ENCODE measurements around the gene DOLK. TPM values are rescaled to one million over a fixed set of nuclear protein-coding genes. Genes with fewer than 3 reads are reported as not detected.

Gene DOLK
- total RNA-seq, 1 donor = 8.1 TPM

GRCh38 chr9:128903079-128903461 is 44.3 kb downstream of the DOLK start:
- no peaks in the 10 kb centered on the region for H3K27me3 ChIP-seq (ENCODE audit: insufficient read depth, low read length)
- H3K4me3 ChIP-seq (ENCODE audit: low read length) = no peak overlapping the region
- H3K4me1 ChIP-seq (ENCODE audit: insufficient read depth, low read length) = peaks cover 58% of the 10 kb centered on the region
- no peaks in the 10 kb centered on the region for H3K9me3 ChIP-seq (ENCODE audit: low read depth, low read length)

GRCh38 chr9:128902351-128903078 is 44.9 kb downstream of the DOLK start:
- Histone ChIP-seq H3K4me3 (ENCODE audit: low read length) (no peak overlapping the region), H3K9me3 (ENCODE audit: low read depth, low read length) (no peaks in the 10 kb centered on the region), H3K27me3 (ENCODE audit: insufficient read depth, low read length) (no peaks in the 10 kb centered on the region), H3K4me1 (ENCODE audit: insufficient read depth, low read length) (peaks cover 64% of the 10 kb centered on the region)

- no peaks in the 10 kb centered on the region for H3K27me3 ChIP-seq (ENCODE audit: insufficient read depth, low read length)
- no peak overlapping the region for H3K4me3 ChIP-seq (ENCODE audit: low read length)
- H3K9me3 ChIP-seq (ENCODE audit: low read depth, low read length) = no peaks in the 10 kb centered on the region
- peaks cover 65% of the 10 kb centered on the region for H3K4me1 ChIP-seq (ENCODE audit: insufficient read depth, low read length)
These were observed 45.6 kb downstream of the DOLK start for GRCh38 chr9:128901822-128902221.

GRCh38 chr9:128901379-128901778 is 46.0 kb downstream of the DOLK start:
- H3K4me3 ChIP-seq (ENCODE audit: low read length) = no peak overlapping the region
- no peaks in the 10 kb centered on the region for H3K27me3 ChIP-seq (ENCODE audit: insufficient read depth, low read length)
- H3K9me3 ChIP-seq (ENCODE audit: low read depth, low read length) = no peaks in the 10 kb centered on the region
- peaks cover 65% of the 10 kb centered on the region for H3K4me1 ChIP-seq (ENCODE audit: insufficient read depth, low read length)

- Histone ChIP-seq H3K4me1 (ENCODE audit: insufficient read depth, low read length) (peaks cover 75% of the 10 kb centered on the region), H3K27me3 (ENCODE audit: insufficient read depth, low read length) (no peaks in the 10 kb centered on the region), H3K4me3 (ENCODE audit: low read length) (no peak overlapping the region), H3K9me3 (ENCODE audit: low read depth, low read length) (no peaks in the 10 kb centered on the region)
These were observed 47.7 kb downstream of the DOLK start for GRCh38 chr9:128899566-128900322.

- no peak overlapping the region for H3K4me3 ChIP-seq (ENCODE audit: low read length)
These were observed 48.4 kb downstream of the DOLK start for GRCh38 chr9:128898845-128899565.

GRCh38 chr9:128898382-128898781 is 49.0 kb downstream of the DOLK start:
- no peaks in the 10 kb centered on the region for H3K27me3 ChIP-seq (ENCODE audit: insufficient read depth, low read length)
- no peak overlapping the region for H3K4me3 ChIP-seq (ENCODE audit: low read length)
- peaks cover 71% of the 10 kb centered on the region for H3K4me1 ChIP-seq (ENCODE audit: insufficient read depth, low read length)
- H3K9me3 ChIP-seq (ENCODE audit: low read depth, low read length) = no peaks in the 10 kb centered on the region

More at GRCh38 chr9:128898845-128899565, 48.4 kb downstream of the DOLK start:
- Histone ChIP-seq H3K4me1 (ENCODE audit: insufficient read depth, low read length) (peaks cover 75% of the 10 kb centered on the region), H3K9me3 (ENCODE audit: low read depth, low read length) (no peaks in the 10 kb centered on the region), H3K27me3 (ENCODE audit: insufficient read depth, low read length) (no peaks in the 10 kb centered on the region)

- Histone ChIP-seq H3K4me1 (ENCODE audit: insufficient read depth, low read length) (peaks cover 60% of the 10 kb centered on the region), H3K9me3 (ENCODE audit: low read depth, low read length) (no peaks in the 10 kb centered on the region), H3K4me3 (ENCODE audit: low read length) (no peak overlapping the region), H3K27me3 (ENCODE audit: insufficient read depth, low read length) (no peaks in the 10 kb centered on the region)
These were observed 51.8 kb downstream of the DOLK start for GRCh38 chr9:128895556-128895955.

Other genes starting within 250 kb of the DOLK start
- 0.73 TPM for gene PKN3, start 245.1 kb downstream of the DOLK start, total RNA-seq
- 19.6 TPM for gene ZDHHC12, start 223.5 kb downstream of the DOLK start, total RNA-seq
- 23.4 TPM for gene ZER1, start 175.7 kb downstream of the DOLK start, total RNA-seq
- 26.4 TPM for gene TBC1D13, start 160.3 kb downstream of the DOLK start, total RNA-seq
- gene ENDOG, start 129.1 kb downstream of the DOLK start, total RNA-seq = 3.0 TPM
- gene SPOUT1, start 117.8 kb downstream of the DOLK start, total RNA-seq = 8.0 TPM
- 2.0 TPM for gene KYAT1, start 65.7 kb downstream of the DOLK start, total RNA-seq
- gene LRRC8A, start 65.5 kb downstream of the DOLK start, total RNA-seq = 26.4 TPM
- gene PHYHD1, start 26.6 kb downstream of the DOLK start, total RNA-seq = 0.73 TPM
- gene NUP188, start 96 bp upstream of the DOLK start, total RNA-seq = 34.9 TPM
- 37.0 TPM for gene SH3GLB2, start 80.7 kb upstream of the DOLK start, total RNA-seq
- gene MIGA2, start 89.0 kb upstream of the DOLK start, total RNA-seq = 22.7 TPM
- 1.9 TPM for gene DOLPP1, start 133.5 kb upstream of the DOLK start, total RNA-seq
- gene CRAT, start 163.2 kb upstream of the DOLK start, total RNA-seq = 11.6 TPM
- gene PTPA, start 163.8 kb upstream of the DOLK start, total RNA-seq = 20.0 TPM
- 13.2 TPM for gene IER5L, start 230.7 kb upstream of the DOLK start, total RNA-seq